KMS-11 (cell line): ENCODE data around the gene FABP6.

Experiments
- H2AFZ ChIP-seq: fragments of 200-600 bp; sonication (generic); 2 replicates; pipeline ENCODE4 v1.6.1; 2016; ENCODE audit warnings: antibody characterized with exemption, mixed run types, low read depth
- H3K27ac ChIP-seq: fragments of 200-600 bp; sonication (generic); 2 replicates; pipeline ENCODE4 v1.6.1; 2016; ENCODE audit warnings: mild to moderate bottlenecking, mixed run types
- H3K27me3 ChIP-seq: fragments of 200-600 bp; sonication (generic); 2 replicates; pipeline ENCODE4 v1.6.1; 2017; ENCODE audit warnings: mild to moderate bottlenecking, low read depth, mixed run types, moderate library complexity; ENCODE audit not compliant: insufficient read depth
- H3K36me3 ChIP-seq: fragments of 200-600 bp; sonication (generic); 2 replicates; pipeline ENCODE4 v1.6.1; 2017; ENCODE audit warnings: mild to moderate bottlenecking, mixed run types; ENCODE audit not compliant: insufficient read depth
- H3K4me1 ChIP-seq: fragments of 200-600 bp; sonication (generic); 2 replicates; pipeline ENCODE4 v1.6.1; 2016; ENCODE audit warnings: mild to moderate bottlenecking, low read depth, mixed run types; ENCODE audit not compliant: poor library complexity, severe bottlenecking
- H3K4me2 ChIP-seq: fragments of 200-600 bp; sonication (generic); 2 replicates; pipeline ENCODE4 v1.7.0; 2016; ENCODE audit warnings: mild to moderate bottlenecking, mixed run types
- H3K4me3 ChIP-seq: fragments of 200-600 bp; sonication (generic); IDR thresholded peaks from 2 replicates; pipeline ENCODE4 v1.6.1; 2017; ENCODE audit warnings: low read depth, low read length, mixed read lengths; ENCODE audit not compliant: insufficient read depth
- H3K79me2 ChIP-seq: fragments of 200-600 bp; sonication (generic); 2 replicates; pipeline ENCODE4 v1.6.1; 2016; ENCODE audit warnings: low read depth, mixed run types; ENCODE audit not compliant: insufficient read depth
- H3K9ac ChIP-seq: fragments of 200-600 bp; sonication (generic); 2 replicates; pipeline ENCODE4 v1.6.1; 2016; ENCODE audit warnings: mild to moderate bottlenecking, mixed run types
- H4K20me1 ChIP-seq: fragments of 200-600 bp; sonication (generic); 2 replicates; pipeline ENCODE4 v1.6.1; 2016; ENCODE audit warnings: mild to moderate bottlenecking, mixed run types; ENCODE audit not compliant: insufficient read depth
- TF ChIP-seq, protein P1 (sequence below): fragments of 200-600 bp; sonication (generic); conservative IDR thresholded peaks from 2 replicates; pipeline ENCODE4 v1.6.1; 2017; ENCODE audit warnings: low read depth, mild to moderate bottlenecking, antibody characterized with exemption, low read length, moderate library complexity, mixed read lengths

FABP6 gene

DNA sequence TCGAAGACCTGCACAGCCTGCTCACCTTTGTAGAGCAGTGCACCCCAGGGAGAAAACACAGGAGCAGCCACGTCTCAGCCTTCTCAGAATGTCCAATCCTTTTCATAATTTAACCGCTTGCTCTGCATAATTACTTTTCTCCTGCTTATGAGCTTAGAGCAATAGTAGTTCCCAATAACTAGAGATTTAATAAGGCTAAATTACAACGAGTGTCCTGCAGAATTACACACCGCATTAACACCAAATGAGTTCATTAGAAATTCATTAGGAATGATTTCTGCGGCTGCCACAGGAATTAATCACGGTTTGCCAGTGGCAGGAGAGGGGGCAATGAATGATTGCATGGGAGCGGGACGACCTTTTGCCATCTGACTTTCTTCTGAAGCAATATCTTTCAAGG lies 18.7 kb upstream of the FABP6 start:
- Histone ChIP-seq H3K9ac (no peak overlapping the region), H3K36me3 (no peaks in the 10 kb centered on the region), H3K79me2 (no peaks in the 10 kb centered on the region), H3K27me3 (no peaks in the 10 kb centered on the region), H3K4me2 (no peak overlapping the region), H3K27ac (no peak overlapping the region), H2AFZ (no peak overlapping the region), H4K20me1 (no peaks in the 10 kb centered on the region), H3K4me3 (no peak overlapping the region), H3K4me1 (no peaks in the 10 kb centered on the region)
- TF ChIP-seq, protein P1, sequence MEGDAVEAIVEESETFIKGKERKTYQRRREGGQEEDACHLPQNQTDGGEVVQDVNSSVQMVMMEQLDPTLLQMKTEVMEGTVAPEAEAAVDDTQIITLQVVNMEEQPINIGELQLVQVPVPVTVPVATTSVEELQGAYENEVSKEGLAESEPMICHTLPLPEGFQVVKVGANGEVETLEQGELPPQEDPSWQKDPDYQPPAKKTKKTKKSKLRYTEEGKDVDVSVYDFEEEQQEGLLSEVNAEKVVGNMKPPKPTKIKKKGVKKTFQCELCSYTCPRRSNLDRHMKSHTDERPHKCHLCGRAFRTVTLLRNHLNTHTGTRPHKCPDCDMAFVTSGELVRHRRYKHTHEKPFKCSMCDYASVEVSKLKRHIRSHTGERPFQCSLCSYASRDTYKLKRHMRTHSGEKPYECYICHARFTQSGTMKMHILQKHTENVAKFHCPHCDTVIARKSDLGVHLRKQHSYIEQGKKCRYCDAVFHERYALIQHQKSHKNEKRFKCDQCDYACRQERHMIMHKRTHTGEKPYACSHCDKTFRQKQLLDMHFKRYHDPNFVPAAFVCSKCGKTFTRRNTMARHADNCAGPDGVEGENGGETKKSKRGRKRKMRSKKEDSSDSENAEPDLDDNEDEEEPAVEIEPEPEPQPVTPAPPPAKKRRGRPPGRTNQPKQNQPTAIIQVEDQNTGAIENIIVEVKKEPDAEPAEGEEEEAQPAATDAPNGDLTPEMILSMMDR: no peak

DNA sequence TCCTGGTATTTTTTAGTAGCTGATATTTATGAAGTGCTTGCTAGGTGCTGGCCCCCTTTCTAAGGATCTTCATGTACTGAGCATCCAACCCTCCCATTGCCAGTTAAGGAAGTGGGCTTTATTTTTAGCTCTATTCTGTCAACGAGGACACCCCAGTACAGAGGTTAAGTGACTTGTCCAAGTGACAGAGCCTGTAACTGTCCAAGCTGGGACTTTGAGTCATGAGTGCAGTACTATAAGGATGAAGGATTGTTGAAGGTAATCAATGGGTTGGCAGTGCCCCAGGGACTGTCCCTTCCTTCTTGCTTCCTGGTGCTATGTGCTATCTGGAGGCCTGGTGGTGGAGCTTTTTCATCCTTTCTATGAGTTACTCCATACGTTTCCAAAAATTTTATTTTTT lies 18.0 kb upstream of the FABP6 start:
- TF ChIP-seq, protein P1: no peak
- no peak overlapping the region for H2AFZ ChIP-seq
- no peaks in the 10 kb centered on the region for H3K4me1 ChIP-seq
- no peaks in the 10 kb centered on the region for H3K79me2 ChIP-seq
- H3K36me3 ChIP-seq: no peaks in the 10 kb centered on the region
- H3K4me3 ChIP-seq: no peak overlapping the region
- H3K9ac ChIP-seq: no peak overlapping the region
- no peak overlapping the region for H3K27ac ChIP-seq
- no peaks in the 10 kb centered on the region for H3K27me3 ChIP-seq
- H3K4me2 ChIP-seq: no peak overlapping the region
- no peaks in the 10 kb centered on the region for H4K20me1 ChIP-seq

DNA sequence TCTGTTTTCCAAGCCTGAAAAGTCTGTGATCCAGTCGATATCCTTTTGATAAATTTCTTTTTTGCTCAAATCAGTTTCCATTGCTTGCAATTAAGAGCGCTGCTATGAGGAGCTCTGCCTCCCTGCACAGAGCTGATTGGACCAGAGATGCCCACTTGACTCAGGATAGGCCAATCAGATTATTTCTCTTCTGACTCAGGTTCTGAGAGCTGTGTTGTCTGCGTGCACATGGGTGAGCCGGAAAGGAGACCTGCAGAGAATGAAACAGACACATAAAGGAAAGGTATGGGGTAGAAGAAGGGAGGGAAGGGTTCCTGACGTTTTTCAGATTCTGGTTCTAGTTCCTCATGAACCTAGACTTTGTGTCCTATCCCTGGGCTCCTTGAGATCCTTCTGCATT lies 15.8 kb upstream of the FABP6 start:
- H3K27me3 ChIP-seq: no peaks in the 10 kb centered on the region
- H2AFZ ChIP-seq: no peak overlapping the region
- no peaks in the 10 kb centered on the region for H3K36me3 ChIP-seq
- H3K9ac ChIP-seq: no peak overlapping the region
- TF ChIP-seq, protein P1: no peak
- no peak overlapping the region for H3K4me2 ChIP-seq
- H3K79me2 ChIP-seq: no peaks in the 10 kb centered on the region
- no peak overlapping the region for H3K27ac ChIP-seq
- no peaks in the 10 kb centered on the region for H4K20me1 ChIP-seq
- H3K4me3 ChIP-seq: no peak overlapping the region
- H3K4me1 ChIP-seq: no peaks in the 10 kb centered on the region

DNA sequence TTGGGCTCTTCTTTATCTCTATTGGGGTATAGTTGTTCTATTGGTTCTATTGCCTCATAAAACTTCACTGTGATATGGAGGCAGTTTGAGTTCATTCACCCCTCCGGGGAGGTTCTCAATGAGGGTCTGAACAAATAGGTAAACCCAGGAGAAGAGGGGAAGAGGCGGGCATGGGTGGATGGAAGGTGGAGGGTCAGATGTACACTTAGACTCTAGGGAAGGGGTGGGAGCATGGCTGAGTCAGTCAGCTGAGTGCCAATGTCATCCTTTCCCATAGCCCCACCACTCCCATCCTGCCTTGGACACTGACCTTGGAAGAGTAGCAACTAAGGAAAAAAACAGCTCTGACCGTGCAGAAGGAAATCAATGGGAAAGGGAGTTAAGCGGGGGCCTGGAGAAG lies 9.9 kb upstream of the FABP6 start:
- H3K4me2 ChIP-seq: no peak overlapping the region
- H3K9ac ChIP-seq: no peak overlapping the region
- H3K36me3 ChIP-seq: no peaks in the 10 kb centered on the region
- TF ChIP-seq, protein P1: no peak
- no peak overlapping the region for H3K27ac ChIP-seq
- H4K20me1 ChIP-seq: no peaks in the 10 kb centered on the region
- H3K4me3 ChIP-seq: no peak overlapping the region
- H3K4me1 ChIP-seq: no peaks in the 10 kb centered on the region
- no peak overlapping the region for H2AFZ ChIP-seq
- no peaks in the 10 kb centered on the region for H3K27me3 ChIP-seq
- no peaks in the 10 kb centered on the region for H3K79me2 ChIP-seq

DNA sequence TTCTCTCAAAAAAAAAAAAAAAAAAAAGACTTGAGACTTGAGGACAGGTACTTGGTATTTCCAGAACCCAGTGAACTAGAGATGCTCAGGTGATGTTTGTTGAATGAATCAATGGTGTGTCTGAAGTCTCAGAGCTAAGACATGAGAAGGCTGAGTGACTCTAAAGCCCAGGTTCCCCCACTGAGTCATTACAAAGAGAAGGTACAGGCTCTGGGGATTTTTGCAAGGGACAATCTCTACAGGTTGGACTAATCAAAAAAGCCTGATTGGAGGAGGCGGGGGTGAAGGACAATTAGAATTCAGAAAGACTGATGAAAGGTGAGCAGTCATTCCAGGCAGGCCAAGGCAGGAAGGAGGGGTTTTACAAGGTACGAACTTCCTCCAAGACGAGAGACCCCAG lies 8.2 kb upstream of the FABP6 start:
- H3K4me2 ChIP-seq: no peak overlapping the region
- H3K4me3 ChIP-seq: no peak overlapping the region
- no peaks in the 10 kb centered on the region for H3K27me3 ChIP-seq
- H3K79me2 ChIP-seq: no peaks in the 10 kb centered on the region
- no peak overlapping the region for H2AFZ ChIP-seq
- no peak overlapping the region for H3K27ac ChIP-seq
- TF ChIP-seq, protein P1: no peak
- H3K4me1 ChIP-seq: no peaks in the 10 kb centered on the region
- no peak overlapping the region for H3K9ac ChIP-seq
- H3K36me3 ChIP-seq: no peaks in the 10 kb centered on the region
- H4K20me1 ChIP-seq: no peaks in the 10 kb centered on the region
